Mammary epithelial cell (primary cell): ENCODE measurements around the gene SNAPC4.

ENCODE experiments used
- CTCF ChIP-seq, 2 donors: IDR thresholded peaks in 1 of 2; conservative IDR thresholded peaks in 1 of 2; 2 replicates each; pipeline ENCODE4 v1.5.1; 2011 to 2012; ENCODE audit warnings: inconsistent platforms in 2 of 2, low read length in 2 of 2, mild to moderate bottlenecking in 2 of 2, control low read depth in 1 of 2, low read depth in 1 of 2; ENCODE audit not compliant: insufficient read depth in 1 of 2; ENCODE audit errors: extremely low read depth in 1 of 2
- EZH2 ChIP-seq: IDR thresholded peaks from 2 replicates; pipeline ENCODE4 v1.6.1; 2012; ENCODE audit warnings: low read length, inconsistent platforms, borderline replicate concordance

- TF ChIP-seq CTCF (conservative IDR thresholded peaks at IDR 0.05 in 1 of 2, IDR thresholded peaks at IDR 0.05 in 1 of 2; ENCODE audit: extremely low read depth in 1 of 2, insufficient read depth in 1 of 2, low read depth in 1 of 2, low read length in 2 of 2) (no peak), EZH2 (no peak)
Measured at GRCh38 chr9:136361754-136362449, 38.1 kb downstream of the SNAPC4 start.
